Measurements from ENCODE around the gene PRKN.
"Not testable (repeated sequence)": the region's sequence is repeated elsewhere in the genome, so short reads cannot be mapped to it uniquely, and the experiment has no call there.

The PRKN gene

GRCh38 chr6:161496941-161497340, 1230.6 kb downstream of the PRKN start:
- DNase-seq = no peak

GRCh38 chr6:161496271-161496670, 1231.3 kb downstream of the PRKN start:
- DNase-seq = not testable (repeated sequence)

- no peak for DNase-seq
Measured at GRCh38 chr6:161494566-161494965, 1233.0 kb downstream of the PRKN start.

DNA sequence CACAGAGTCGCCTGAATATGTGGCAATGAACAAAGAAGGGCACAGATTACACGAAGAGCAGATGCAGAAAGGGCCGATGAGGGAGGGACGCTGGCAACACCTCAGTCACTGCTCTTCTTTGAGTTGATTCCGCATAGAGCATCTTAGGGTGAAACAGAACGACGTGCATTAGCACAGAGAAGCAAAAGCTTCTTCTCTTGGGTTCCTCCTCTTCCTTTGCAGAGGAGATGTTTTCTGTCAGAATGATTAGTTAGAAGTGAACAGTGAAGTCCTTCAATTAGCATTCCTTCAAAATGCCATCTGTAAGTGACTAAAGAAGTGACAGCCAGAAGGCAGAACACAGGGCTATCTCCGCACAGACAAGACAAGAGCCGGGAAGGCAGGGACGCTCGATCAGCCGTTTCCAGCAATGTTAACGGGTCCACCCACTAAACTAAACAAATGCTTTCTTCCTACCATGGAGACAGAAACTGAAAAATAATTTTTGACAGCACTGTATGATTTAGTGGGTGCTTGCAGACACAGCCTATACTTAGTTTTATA, 1233.9 kb downstream of the PRKN start:
- no peak for DNase-seq

- no peak for DNase-seq
Measured at GRCh38 chr6:161489626-161490306, 1237.8 kb downstream of the PRKN start.

GRCh38 chr6:161487694-161488093, 1239.9 kb downstream of the PRKN start:
- no peak for DNase-seq

DNA sequence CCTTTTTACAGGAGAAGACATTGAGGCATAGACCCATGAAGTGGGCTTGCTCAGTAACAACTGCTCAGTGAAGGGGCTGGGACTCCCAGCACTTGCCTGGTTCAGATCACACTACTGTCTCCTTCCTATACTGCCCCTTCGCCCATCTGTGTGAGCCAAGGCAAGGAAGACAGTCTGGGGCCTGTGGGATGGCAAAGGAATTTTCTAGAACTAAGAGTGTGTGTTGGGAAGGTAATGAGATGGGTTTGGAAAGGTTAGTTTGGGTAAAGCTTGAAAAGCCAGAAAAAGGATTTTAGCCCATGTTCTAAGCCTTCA, 1240.4 kb downstream of the PRKN start:
- DNase-seq = no peak

DNA sequence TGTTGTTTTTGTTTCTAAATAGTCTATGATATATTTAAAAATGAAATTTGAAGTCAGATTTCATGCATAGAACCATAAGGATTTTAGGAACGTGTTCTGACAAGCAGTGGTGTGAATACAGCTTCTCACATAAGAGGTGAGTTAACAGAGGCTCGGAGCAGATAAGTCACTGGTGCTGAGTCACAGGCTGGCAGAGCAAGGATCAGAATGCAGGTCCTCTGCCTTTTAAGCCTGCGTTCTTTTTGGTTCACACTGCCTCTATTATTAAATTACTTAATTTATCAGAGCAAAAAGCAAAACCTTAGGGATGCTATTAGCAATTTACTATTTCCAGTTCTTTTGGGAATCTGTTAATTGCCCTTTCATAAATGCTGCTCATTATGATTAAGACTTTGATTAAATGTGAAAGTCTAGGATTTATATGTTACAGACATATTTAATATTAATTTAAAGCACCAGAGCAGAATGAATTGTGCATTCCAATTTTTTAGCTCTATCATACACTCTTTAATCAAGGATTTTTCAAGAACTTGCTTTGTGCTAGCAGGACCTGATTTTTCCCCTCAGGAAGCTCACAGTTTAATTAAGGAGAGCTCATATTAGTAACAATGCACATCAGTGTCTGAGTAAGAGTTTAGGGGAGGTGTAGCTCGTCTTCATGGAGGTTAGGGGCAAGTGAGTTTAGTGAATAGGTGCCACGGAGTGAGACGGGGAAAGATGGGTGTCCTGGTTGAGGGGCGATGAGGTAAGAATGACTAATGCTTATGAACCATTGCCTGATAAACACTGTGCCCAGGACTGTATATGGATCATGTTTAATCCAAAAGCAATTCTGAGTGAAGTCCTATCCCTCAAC, 1241.0 kb downstream of the PRKN start:
- DNase-seq = no peak

GRCh38 chr6:161482517-161482858, 1245.1 kb downstream of the PRKN start:
- DNase-seq = no peak

- no peak for DNase-seq
Measured at GRCh38 chr6:161481786-161482516, 1245.6 kb downstream of the PRKN start.

DNA sequence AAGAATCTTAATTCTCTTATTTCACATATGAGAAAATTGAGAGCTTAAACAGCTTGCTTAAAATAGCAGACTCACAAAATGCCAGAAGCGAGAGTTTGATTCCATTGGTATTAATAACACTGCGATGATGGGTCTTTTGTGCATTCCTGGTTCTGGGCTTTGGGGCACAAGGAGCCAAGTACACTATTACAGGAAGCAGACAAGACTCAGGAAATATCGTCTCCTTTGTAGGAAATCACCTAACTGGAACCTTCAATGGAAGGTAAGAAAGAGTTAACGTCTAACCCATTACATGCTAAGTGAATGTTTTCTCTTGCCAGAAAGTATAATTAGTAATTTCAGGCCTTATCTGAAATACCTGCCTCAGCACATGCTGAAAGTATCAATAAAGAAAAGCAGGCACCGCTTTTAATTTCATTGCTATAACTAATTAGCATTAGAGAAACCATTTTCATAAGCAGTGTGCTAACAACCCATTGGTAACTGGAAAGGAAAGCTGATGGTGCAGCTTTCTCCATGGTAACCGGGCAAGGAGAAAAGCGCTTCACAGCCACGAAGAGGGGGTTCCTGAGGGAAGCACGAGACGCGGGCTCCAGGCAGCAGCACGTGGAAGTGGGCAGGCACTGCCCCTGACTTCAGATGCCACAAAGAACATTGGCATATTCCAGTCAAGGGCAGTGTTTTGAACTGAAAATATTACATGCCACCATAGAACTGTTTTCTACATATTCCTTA, 1247.0 kb downstream of the PRKN start:
- DNase-seq = no peak

DNA sequence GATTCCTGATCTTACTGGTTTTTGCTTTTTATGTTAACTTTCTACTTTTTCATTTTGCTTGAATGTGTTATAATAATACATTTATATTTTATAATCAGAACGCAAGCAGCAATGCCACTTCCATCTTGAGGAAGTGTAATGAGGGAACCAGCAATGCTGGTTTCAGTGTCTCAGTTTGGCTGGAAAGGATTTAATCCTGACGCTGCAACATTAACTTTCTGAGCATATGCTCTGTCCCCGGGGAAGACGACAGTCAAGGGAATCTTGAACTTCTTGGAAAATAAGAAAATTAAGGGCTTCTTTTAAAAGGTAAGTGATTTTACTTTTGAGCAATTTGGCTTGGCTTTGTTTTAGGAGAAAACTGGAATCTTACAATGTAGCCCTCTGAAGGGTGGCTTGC, 1248.2 kb downstream of the PRKN start:
- no peak for DNase-seq

GRCh38 chr6:161477876-161478425, 1249.6 kb downstream of the PRKN start:
- DNase-seq = no peak

- no peak for DNase-seq
Measured at GRCh38 chr6:161476711-161477110, 1250.9 kb downstream of the PRKN start.

- DNase-seq = no peak
Measured at GRCh38 chr6:161465403-161465802, 1262.2 kb downstream of the PRKN start.

GRCh38 chr6:161463071-161463470, 1264.5 kb downstream of the PRKN start:
- no peak for DNase-seq

DNA sequence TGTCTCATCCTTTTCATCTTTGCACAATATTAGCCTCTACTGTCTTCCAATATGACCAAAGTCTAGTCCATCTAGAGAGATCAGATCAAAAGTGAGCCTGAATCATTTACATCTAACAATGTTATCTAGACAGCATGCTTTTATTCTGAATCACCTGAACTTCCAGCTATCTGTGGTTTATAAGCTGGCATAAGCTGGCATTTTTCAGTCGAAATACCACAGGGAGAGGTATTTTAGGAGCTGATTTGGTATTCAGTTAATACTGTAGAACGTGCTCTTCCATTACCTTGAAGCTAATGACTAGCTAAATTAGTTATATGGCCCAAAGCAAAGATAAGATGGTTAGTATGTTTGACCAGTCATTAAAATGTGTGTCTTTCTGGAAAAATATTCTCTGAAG, 1265.4 kb downstream of the PRKN start:
- no peak for DNase-seq

DNA sequence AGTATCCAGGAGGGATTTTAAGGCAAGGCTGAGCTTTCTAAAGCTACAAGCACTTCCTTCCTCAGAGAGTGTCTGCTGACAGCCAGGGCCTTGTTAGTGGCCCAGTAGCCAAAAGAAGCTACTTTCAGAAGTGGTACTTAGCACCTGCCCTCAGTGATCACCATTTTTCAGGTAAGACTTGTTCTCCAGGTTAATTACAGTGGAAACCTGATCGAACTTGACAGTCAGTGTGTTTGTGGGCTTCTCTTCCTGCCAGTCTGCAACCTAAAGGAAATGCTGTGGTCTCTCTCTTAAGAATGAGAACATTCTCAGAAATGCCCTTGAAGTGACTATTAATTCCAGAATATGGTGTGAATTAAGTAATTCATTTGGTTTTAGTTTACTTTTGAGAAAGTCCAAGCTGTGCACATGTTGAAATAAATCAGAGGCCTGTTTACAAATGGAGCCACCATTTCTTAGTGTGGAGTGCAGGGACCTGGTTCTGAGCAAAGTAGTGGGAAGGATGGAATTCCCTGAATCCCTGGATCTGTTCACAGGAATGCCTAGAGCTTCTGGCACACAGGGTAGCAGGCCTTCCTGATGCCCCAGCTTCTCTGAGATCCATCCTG, 1268.5 kb downstream of the PRKN start:
- no peak for DNase-seq

- DNase-seq = no peak
Measured at GRCh38 chr6:161458201-161458951, 1269.2 kb downstream of the PRKN start.

DNA sequence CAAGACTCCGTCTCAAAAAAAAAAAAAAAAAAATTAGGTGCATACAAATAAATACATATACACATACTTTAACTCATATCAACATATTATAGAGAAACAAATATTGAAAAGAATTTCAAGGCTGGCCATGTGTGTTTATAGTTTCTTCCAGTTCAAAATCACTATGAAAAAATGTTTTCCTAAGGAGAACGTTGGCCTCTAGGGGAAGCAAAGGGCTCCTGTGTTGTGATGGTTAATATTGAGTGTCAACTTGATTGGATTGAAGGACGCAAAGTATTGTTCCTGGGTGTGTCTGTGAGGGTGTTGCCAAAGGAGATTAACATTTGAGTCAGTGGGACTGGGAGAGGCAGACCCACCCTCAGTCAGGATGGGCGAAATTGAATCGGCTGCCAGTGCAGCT, 1271.7 kb downstream of the PRKN start:
- no peak for DNase-seq

DNA sequence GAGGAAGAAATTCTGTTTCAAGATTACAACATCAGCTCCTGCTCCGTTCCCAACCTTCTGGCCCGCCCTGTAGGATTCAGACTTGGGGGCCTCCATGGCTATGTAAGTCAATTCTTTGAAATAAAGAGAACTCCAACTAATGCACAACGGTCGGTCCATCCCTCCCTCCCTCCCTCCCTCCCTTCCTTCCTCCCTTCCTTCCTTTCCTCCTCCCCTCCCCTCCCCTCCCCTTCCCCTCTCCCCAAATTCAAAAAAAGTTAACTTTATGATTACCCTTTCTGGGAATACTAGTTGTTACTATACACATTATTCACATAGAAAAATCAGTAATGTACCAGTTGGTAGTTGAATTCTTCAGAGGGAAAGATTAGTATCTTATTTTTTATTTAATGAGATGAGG, 1274.0 kb downstream of the PRKN start:
- DNase-seq = no peak

Data from CD4-positive, alpha-beta T cell treated with Interleukin-4 for 1 hour (primary cell).